Activated CD4-positive, alpha-beta T cell treated with anti-CD3 and anti-CD28 coated beads, Interleukin-2, amount 50 U/mL, for 16 hours (primary cell): Measurements from ENCODE around the gene PTBP2.

ENCODE experiments used
- DNase-seq: peaks from one replicate; pipeline ENCODE4 v3.0.0-alpha.2; 2020

The PTBP2 gene

DNA sequence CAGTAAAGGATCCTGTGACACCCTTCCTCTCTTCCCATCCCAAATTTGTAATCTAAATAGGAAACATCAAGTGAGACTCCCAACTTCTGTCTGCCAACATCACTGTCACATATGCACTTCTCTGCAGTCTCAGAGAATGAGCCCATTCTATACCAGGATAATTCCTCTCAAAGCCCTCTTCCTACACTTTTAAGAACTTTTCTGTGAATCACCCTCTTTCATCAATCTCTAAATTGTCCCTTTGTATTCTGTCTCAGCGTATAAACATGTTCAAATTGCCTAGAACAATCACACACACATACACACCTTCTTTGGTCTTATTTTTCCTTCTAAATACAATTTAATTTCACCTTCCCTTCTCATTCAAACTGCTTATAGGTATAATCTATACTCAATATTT, 111.8 kb downstream of the PTBP2 start:
- no peak for DNase-seq

DNA sequence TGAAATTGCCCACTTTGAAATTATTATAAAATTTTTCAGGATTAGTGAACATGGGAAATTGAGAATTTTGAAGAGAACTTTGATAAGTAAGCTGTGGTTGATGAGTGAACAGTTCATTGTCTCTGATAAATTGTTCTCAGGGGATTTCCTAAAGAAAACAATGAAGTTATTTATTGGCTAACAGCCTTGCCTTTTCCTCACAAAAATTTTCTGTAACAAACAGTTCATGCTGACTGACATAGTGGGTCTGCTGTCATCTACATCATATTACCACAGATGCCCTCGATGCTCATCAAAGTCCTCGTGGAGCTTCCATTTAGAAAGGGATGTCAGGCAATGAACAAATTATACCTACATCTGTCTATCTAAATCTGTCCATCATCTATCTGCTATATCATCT, 113.4 kb downstream of the PTBP2 start:
- no peak for DNase-seq

DNA sequence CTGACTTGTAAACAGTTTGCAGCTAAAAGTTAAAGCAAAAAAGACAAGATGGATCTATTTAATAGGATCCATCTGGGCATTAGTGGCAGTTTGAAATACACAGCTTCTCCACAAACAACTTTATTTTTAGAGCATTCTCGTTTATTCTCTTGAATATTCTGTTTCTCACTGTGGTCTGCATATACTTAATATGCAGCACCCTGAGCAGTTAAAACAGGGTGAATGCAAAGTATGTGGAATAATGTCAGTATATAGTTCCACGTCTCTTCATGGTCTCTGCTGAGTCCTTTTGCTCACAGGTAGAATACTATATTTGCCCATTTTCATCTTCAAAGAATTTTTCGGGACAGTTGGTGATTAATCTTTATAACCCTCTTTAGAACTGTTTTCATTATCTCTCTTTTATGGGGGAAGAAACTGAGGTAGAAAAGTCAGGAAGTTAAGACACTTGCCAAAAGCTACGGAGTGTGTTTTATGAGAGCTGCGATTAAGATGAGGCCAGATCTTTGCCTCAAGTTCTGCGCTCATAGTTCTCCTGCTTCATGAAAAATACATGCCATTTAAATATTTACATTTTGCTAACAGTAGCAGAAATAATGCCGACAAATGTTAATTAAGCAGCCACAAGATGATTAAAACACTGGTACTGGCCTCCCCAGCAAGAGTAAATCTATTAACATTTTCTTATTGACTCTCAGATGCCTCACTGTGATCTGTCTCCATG, 115.6 kb downstream of the PTBP2 start:
- no peak for DNase-seq

DNA sequence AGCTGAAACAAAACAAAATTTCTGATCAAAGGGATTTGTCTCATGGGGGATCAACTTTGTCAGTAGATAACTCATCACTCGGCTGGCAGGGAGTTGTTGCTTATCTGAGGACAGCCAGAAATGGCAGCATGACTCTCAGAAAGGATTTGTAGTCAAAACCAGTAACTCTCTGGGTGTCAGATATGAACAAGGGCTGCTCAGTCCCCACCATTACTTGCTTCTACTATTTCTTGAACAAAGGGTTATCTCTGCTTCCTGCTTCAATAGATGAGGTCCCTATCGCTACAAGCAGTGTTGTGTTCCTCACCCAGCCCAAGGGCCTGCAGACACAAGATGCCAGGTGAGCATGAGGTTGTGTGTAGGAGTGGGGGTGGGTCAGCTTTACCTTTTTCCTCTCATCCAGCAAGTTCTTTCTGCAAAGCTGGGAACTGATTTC, 116.2 kb downstream of the PTBP2 start:
- no peak for DNase-seq

DNA sequence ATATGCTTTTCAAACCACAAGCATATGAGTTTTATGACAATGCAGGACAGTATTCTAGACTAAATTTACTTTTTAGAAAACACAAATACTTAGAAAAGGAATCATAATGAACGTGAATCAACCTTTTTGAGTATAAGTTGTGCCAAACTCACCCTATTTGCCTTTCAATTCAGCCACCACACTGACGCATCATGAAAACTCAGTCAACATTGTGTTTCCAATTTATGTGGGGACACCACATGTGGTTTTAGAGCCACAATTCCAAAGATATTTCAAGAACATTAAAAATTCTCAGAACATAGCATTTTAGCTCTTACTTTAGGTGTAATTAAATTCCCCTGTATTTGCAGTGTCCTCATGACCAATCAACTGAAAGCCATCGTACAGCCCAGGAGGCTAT, 118.8 kb downstream of the PTBP2 start:
- no peak for DNase-seq

DNA sequence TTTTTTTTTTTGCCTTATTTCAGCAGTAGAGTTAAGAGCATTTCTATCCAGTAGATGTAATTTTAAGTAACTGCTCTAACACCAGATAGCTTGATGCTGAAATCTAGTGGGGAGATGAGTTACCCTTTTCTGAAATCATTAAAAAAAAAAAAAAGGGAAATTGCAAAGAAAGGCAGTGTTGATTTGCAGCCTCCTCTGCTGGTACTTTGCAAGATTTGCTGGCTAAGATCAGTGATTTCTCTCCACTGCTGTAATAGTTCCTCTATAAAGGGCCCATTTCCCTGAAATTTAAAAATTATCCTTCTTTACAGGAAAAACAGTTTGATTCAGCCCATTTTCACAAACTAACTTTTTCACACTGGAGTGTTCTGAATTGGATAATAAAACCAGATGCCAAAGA, 120.6 kb downstream of the PTBP2 start:
- no peak for DNase-seq

DNA sequence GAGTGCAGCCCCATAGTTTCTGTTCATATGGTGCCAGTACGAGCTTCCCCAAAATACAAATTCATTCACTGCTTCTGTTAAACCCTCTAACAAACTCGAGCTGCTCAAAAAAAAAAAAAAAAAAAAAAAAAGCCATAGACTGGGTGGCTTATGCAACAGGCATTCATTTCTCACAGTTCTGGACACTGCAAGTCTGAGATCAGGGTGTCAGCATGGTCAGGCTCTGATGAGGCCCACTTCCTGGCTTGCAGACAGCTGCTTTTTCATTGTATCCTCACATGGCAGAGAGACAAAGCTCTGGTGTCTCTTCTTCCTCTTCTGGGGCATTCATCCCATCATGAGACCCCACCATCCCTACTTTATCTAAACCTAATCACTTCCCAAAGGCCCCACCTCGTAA, 121.6 kb downstream of the PTBP2 start:
- DNase-seq: no peak

DNA sequence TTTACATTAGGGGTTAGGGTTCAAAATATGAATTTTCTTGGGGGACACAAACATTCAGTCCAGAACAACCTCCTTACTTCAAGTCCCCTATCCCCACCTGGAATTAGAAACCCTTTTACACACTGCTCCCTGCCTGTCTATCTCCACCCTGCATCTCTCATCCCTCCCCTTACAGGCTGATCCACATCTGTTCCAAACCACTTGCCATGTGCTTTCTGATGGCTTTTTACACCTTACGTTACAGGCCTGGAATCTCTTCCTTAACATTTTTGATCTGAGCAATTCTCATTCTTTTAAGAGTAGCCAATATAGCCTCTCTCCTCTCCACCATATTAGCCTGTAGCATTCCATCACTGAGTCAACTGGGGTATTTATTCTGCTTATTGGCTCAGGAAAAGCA, 122.0 kb downstream of the PTBP2 start:
- DNase-seq: no peak

DNA sequence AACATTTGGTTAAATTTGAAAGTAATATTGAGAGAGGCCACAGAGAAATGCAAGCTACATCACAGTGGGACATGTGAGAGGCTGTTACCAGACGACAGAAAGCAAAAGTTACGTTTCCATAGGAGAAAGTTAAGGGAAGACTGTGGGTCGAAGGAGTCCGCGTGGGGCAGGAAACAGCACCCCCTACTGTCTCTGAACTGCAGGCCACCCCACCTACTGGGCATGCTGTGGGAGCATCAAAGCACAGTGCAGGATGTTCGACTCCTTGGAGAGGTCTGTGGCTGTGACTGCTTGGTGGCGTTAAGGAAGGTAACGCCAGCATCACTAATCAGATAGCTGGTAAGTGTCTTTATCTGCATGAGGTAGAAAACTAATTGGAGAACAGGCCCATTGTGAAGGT, 123.9 kb downstream of the PTBP2 start:
- peak; percentile 36 for DNase-seq

DNA sequence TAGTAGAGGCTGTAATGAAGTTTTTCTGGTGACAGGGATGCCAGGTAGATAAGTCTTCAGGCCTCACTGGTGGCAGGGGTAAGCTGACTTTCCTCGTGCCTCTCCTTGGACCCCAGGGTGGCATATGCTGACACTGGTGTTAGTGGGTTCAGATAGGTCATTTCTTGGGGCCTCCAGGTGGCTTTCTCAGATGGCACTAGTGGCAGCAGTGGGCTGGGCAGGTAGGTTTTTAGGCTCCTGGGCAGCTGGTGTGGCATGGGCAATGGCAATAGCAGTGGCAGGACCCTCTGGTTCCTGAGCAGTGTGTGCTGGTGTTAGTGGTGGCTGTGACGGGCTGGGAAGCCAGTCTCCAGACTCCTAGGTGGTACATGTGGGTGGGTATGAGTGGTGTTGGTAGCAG, 140.3 kb downstream of the PTBP2 start:
- no peak for DNase-seq

DNA sequence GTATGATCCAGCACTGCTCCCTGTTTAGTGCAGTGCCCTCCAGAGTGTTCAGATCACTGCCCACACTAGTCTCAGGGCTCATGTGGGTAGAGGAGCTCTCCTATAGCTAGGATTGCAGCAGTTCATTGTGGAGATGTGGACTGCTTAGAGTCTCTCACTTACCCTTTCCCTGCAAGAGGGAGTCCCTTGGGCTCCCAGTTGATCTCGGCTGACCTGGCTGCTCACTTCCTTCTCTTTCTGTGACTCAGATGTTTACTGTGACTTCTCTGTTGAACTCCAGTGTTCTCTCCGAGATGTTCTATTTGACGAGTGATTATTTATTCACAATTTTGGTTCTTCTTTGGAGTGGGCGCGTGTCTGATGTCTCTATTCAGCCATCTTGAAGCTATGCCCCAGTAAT, 141.9 kb downstream of the PTBP2 start:
- no peak for DNase-seq
